ENCODE measurements around the gene PRDM11. TPM values are rescaled to one million over a fixed set of nuclear protein-coding genes. Genes with fewer than 3 reads are reported as not detected.

The PRDM11 gene
- total RNA-seq, 1 experiment from 2014 or later = 2.6 TPM

GRCh38 chr11:45278714-45279113, 132.3 kb downstream of the PRDM11 start:
- in situ Hi-C loops (cut with HindIII; ENCODE audit: low pct_unique_long_range_greater_than_20kb, low sequenced_read_pairs) = no loop called here
- no peak for DNase-seq (ENCODE audit: low read depth, low spot score)

DNA sequence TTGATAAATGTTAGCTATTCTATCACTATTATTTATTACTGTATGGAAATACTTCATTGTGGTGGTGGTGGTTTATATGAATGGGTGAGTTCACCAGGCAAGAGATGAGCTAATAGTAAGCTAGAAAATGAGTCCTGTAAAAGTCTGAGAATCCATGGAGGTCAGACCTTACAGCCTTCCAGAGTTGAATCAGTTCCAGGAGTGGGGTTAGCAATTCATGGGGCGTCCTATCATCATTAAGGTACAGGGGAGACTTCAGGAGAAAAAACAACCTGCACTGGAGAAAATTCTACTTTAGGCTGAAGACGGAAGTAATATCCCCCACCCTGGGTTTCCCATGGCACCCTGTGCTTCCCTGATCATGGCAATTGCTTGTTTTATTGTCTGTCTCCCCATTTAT, 133.2 kb downstream of the PRDM11 start:
- no peak for DNase-seq (ENCODE audit: low read depth, low spot score)
- in situ Hi-C loops (cut with HindIII; ENCODE audit: low pct_unique_long_range_greater_than_20kb, low sequenced_read_pairs) = no loop called here

DNA sequence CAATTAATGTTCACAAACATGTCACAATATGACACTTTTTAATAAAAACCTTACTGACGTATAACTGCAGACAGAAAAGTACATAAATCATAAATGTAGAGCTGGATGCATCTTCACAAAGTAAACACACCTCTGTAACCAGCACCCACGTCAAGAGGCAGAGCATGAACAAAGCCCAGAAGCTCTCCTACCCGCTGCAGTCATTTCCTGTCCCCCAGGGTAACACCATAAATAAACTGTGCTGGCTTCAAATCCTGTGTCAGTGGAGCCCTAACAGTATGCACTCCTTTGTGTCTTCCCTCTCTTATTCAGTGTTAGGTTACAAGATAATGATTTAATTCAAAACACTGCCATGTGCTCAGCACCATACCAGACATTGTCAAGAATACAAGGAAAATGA, 134.0 kb downstream of the PRDM11 start:
- DNase-seq (ENCODE audit: low read depth, low spot score) = peak; percentile 43
- in situ Hi-C loops (cut with HindIII; ENCODE audit: low pct_unique_long_range_greater_than_20kb, low sequenced_read_pairs) = no loop called here

- no peak for DNase-seq (ENCODE audit: low read depth, low spot score)
- in situ Hi-C loops (cut with HindIII; ENCODE audit: low pct_unique_long_range_greater_than_20kb, low sequenced_read_pairs) = no loop called here
Measured at GRCh38 chr11:45282081-45282480, 135.6 kb downstream of the PRDM11 start.

Other genes starting within 250 kb of the PRDM11 start
- gene TP53I11, start 195.8 kb upstream of the PRDM11 start, total RNA-seq (2014; rRNA removed; shearing (Covaris generic)) = 3.2 and 4.0 TPM in 2 replicates
- 1.3 and 1.7 TPM in 2 replicates for gene SYT13, start 139.7 kb downstream of the PRDM11 start, total RNA-seq (2014; rRNA removed; shearing (Covaris generic))